OCI-LY7 (cell line): ENCODE results near the gene VCL. TPM values are rescaled to one million over a fixed set of nuclear protein-coding genes. Genes with fewer than 3 reads are reported as not detected.

Source experiments
- BruUV-seq: library from RNA; stranded (reverse); fragments of 400-500 nt; replicated peaks from 2 replicates; lab custom pipeline; 2021; lab: Mats Ljungman, UMichigan
- CTCF ChIA-PET: fragments of 300-600 bp; sonication (Branson Sonifier 250); formaldehyde crosslinking; loops from one replicate; lab custom pipeline; 2022; ENCODE audit warnings: antibody characterized with exemption; ENCODE audit not compliant: unreplicated experiment; lab: Charles Lee
- POLR2A ChIA-PET: fragments of 300-600 bp; sonication (Branson Sonifier 250); formaldehyde crosslinking; loops from one replicate; lab custom pipeline; 2022; ENCODE audit warnings: antibody characterized with exemption; lab: Charles Lee
- DNase-seq: peaks from one replicate; pipeline ENCODE4 v3.0.0-alpha.2; 2015; ENCODE audit warnings: low spot score
- H2AFZ ChIP-seq: fragments of 200-600 bp; sonication (generic), shearing (Covaris generic); 2 replicates; pipeline ENCODE4 v1.6.1; 2014; ENCODE audit warnings: mild to moderate bottlenecking, antibody characterized with exemption, low read length, moderate library complexity
- H3K27ac ChIP-seq: fragments of 200-600 bp; sonication (generic); 2 replicates; pipeline ENCODE4 v1.5.1; 2014; ENCODE audit warnings: mixed run types, low read depth, mild to moderate bottlenecking, moderate library complexity, low read length, inconsistent platforms; ENCODE audit not compliant: poor library complexity, severe bottlenecking
- H3K36me3 ChIP-seq: fragments of 200-600 bp; sonication (generic); 2 replicates; pipeline ENCODE4 v1.6.1; 2014; ENCODE audit warnings: mild to moderate bottlenecking, antibody characterized with exemption, low read length, moderate library complexity, mixed read lengths; ENCODE audit not compliant: insufficient read depth
- H3K4me1 ChIP-seq: fragments of 200-600 bp; sonication (generic); 2 replicates; pipeline ENCODE4 v1.5.1; 2014; ENCODE audit warnings: mild to moderate bottlenecking, low read length; ENCODE audit not compliant: insufficient read depth, poor library complexity, severe bottlenecking
- H3K4me2 ChIP-seq: fragments of 200-600 bp; sonication (generic); 2 replicates; pipeline ENCODE4 v1.6.1; 2014; ENCODE audit warnings: mild to moderate bottlenecking, low read length
- H3K4me3 ChIP-seq: fragments of 200-600 bp; sonication (generic); 2 replicates; pipeline ENCODE4 v1.5.1; 2014; ENCODE audit warnings: mild to moderate bottlenecking, low read depth, low read length; ENCODE audit not compliant: poor library complexity, severe bottlenecking
- H3K79me2 ChIP-seq: fragments of 200-600 bp; sonication (generic); 2 replicates; pipeline ENCODE4 v1.6.1; 2016; ENCODE audit warnings: low read depth, mild to moderate bottlenecking, low read length, moderate library complexity, mixed read lengths; ENCODE audit not compliant: insufficient read depth
- H3K9me2 ChIP-seq: fragments of 200-600 bp; sonication (generic); 2 replicates; pipeline ENCODE4 v1.6.1; 2016; ENCODE audit warnings: mild to moderate bottlenecking, low read length, mixed read lengths; ENCODE audit not compliant: insufficient read depth
- H3K9me3 ChIP-seq: fragments of 200-600 bp; sonication (generic); 2 replicates; pipeline ENCODE4 v1.6.1; 2014; ENCODE audit warnings: mild to moderate bottlenecking, mixed run types, low read length, mixed read lengths
- H4K20me1 ChIP-seq: fragments of 200-600 bp; sonication (generic); 2 replicates; pipeline ENCODE4 v1.6.1; 2014; ENCODE audit warnings: mild to moderate bottlenecking, antibody characterized with exemption, low read length, moderate library complexity, mixed read lengths; ENCODE audit not compliant: insufficient read depth
- CTCF ChIP-seq: fragments of 200-600 bp; sonication (generic); conservative IDR thresholded peaks from 2 replicates; pipeline ENCODE4 v1.5.1; 2014; ENCODE audit warnings: mild to moderate bottlenecking, antibody characterized with exemption, low read length, moderate library complexity, mixed read lengths
- EZH2phosphoT487 ChIP-seq: fragments of 200-600 bp; sonication (generic); IDR thresholded peaks from 2 replicates; pipeline ENCODE4 v1.6.1; 2018; ENCODE audit warnings: low read depth, borderline replicate concordance, mild to moderate bottlenecking, mixed run types, antibody characterized with exemption, low read length, moderate library complexity, mixed read lengths
- intact Hi-C: fragments of 100-400 bp; cut with micrococcal nuclease; formaldehyde crosslinking; loops from one replicate; pipeline ENCODE4 v1.10.0; 2022; ENCODE audit not compliant: unreplicated experiment
- total RNA-seq, 2 experiments: library from RNA; depleted of rRNA in 1 of 2; stranded (reverse); fragments of >200 nt in 1 of 2; shearing (Covaris generic) in 1 of 2; gene quantifications; 2 replicates each; pipeline ENCODE4 v1.2.3, GENCODE V29; 2014 to 2022

The VCL gene
- total RNA-seq, 2 experiments from 2014 or later = 19.1 to 55.5 TPM

GRCh38 chr10:74164716-74165529, 167.0 kb downstream of the VCL start:
- Histone ChIP-seq H3K4me2 (no peak overlapping the region), H3K4me1 (peaks cover 50% of the 10 kb centered on the region), H2AFZ (no peak overlapping the region), H3K9me3 (no peaks in the 10 kb centered on the region), H4K20me1 (peaks cover 8% of the 10 kb centered on the region), H3K27ac (no peak overlapping the region), H3K79me2 (peaks cover 16% of the 10 kb centered on the region; the same call in 1 of the 2 replicates), H3K36me3 (no peaks in the 10 kb centered on the region; the same call in 1 of the 2 replicates), H3K9me2 (no peaks in the 10 kb centered on the region), H3K4me3 (no peak overlapping the region)
- ChIA-PET POLR2A (interaction anchor here (0.6 to 4.0 kb wide), 4 partner anchors 12 to 83 kb away, joined by 3 to 25 read pairs (median 10); partner anchors contain the start of gene ADK), CTCF (no interaction called here)
- DNase-seq = no peak
- intact Hi-C loops = no loop called here
- no TSS peak for BruUV-seq
- TF ChIP-seq EZH2phosphoT487 (no peak), CTCF (no peak)

- TF ChIP-seq CTCF = no peak
- no peak for TF ChIP-seq EZH2phosphoT487
- H3K36me3 ChIP-seq = no peaks in the 10 kb centered on the region
- no peak overlapping the region for H3K27ac ChIP-seq
- no peak overlapping the region for H2AFZ ChIP-seq
- H3K9me3 ChIP-seq = no peaks in the 10 kb centered on the region
- H3K4me1 ChIP-seq = peaks cover 50% of the 10 kb centered on the region
- H3K9me2 ChIP-seq = no peaks in the 10 kb centered on the region
- no peak overlapping the region for H3K4me2 ChIP-seq
- POLR2A ChIA-PET = interaction anchor here (0.6 to 4.0 kb wide), 4 partner anchors 12 to 83 kb away, joined by 3 to 25 read pairs (median 10); partner anchors contain the start of gene ADK
- intact Hi-C loops = no loop called here
- H4K20me1 ChIP-seq = peaks cover 8% of the 10 kb centered on the region
- no peak overlapping the region for H3K4me3 ChIP-seq
- DNase-seq = no peak
- peaks cover 16% of the 10 kb centered on the region; the same call in 1 of the 2 replicates for H3K79me2 ChIP-seq
- BruUV-seq = no TSS peak
- CTCF ChIA-PET = no interaction called here
These were observed 167.6 kb downstream of the VCL start for GRCh38 chr10:74165530-74165901.
